H1 (cell line): ENCODE results near the gene OR56A1. TPM values are rescaled to one million over a fixed set of nuclear protein-coding genes. Genes with fewer than 3 reads are reported as not detected.

Experiments used
- BRCA1 ChIP-seq: IDR thresholded peaks from 2 replicates; pipeline ENCODE4 v1.6.1; 2012; ENCODE audit warnings: low read depth, low read length, improper control_type of control experiment
- CHD1 ChIP-seq: IDR thresholded peaks from 2 replicates; pipeline ENCODE4 v1.6.1; 2012; ENCODE audit warnings: low read depth, low read length, improper control_type of control experiment
- HDAC2 ChIP-seq, 2 experiments: fragments of 300-600 bp in 1 of 2; sonication (generic) in 1 of 2; IDR thresholded peaks; 2 replicates each; pipeline ENCODE4 v1.6.1; 2011 to 2012; ENCODE audit warnings: low read depth in 2 of 2, low read length in 2 of 2, mild to moderate bottlenecking in 2 of 2, moderate library complexity in 2 of 2, borderline replicate concordance in 1 of 2, inconsistent platforms in 1 of 2
- KDM4A ChIP-seq: IDR thresholded peaks from one replicate; pipeline ENCODE4 v1.7.1; 2012; ENCODE audit warnings: low read depth, mild to moderate bottlenecking, moderate library complexity, low read length, inconsistent platforms; ENCODE audit not compliant: severe bottlenecking
- KDM5A ChIP-seq: fragments of 200-600 bp; IDR thresholded peaks from 2 replicates; pipeline ENCODE4 v1.7.1; 2012; ENCODE audit warnings: mild to moderate bottlenecking, low read length, inconsistent platforms, mixed read lengths
- MAFK ChIP-seq: IDR thresholded peaks from 2 replicates; pipeline ENCODE4 v1.6.1; 2012; ENCODE audit warnings: low read depth, mild to moderate bottlenecking, improper control_type of control experiment, low read length
- POU5F1 ChIP-seq: IDR thresholded peaks from 2 replicates; pipeline ENCODE4 v1.6.1; 2011; ENCODE audit warnings: low read depth, mild to moderate bottlenecking, low read length, moderate library complexity
- RFX5 ChIP-seq: IDR thresholded peaks from 2 replicates; pipeline ENCODE4 v1.6.1; 2011; ENCODE audit warnings: low read depth, low read length, improper control_type of control experiment, borderline replicate concordance
- RXRA ChIP-seq: IDR thresholded peaks from 2 replicates; pipeline ENCODE4 v1.6.1; 2011; ENCODE audit warnings: low read depth, mild to moderate bottlenecking, low read length, moderate library complexity; ENCODE audit not compliant: insufficient read depth
- SAP30 ChIP-seq: fragments of 300-600 bp; sonication (generic); IDR thresholded peaks from 2 replicates; pipeline ENCODE4 v1.7.1; 2012; ENCODE audit warnings: low read length, moderate library complexity, mild to moderate bottlenecking, inconsistent platforms; ENCODE audit not compliant: insufficient read depth, insufficient replicate concordance
- TEAD4 ChIP-seq: IDR thresholded peaks from 2 replicates; pipeline ENCODE4 v1.6.1; 2012; ENCODE audit warnings: low read depth, low read length, inconsistent platforms, mixed read lengths
- polyA plus RNA-seq, 7 experiments: library from polyadenylated mRNA; depleted of rRNA in 3 of 7; stranded (reverse) in 5 of 7; unstranded in 2 of 7; fragments of >200 nt in 5 of 7; fragments of 200-250 nt in 2 of 7; gene quantifications; 1 replicate in 5 of 7; 2 replicates in 1 of 7; 4 replicates in 1 of 7; pipeline versions ENCODE4 v1.2.1 to v1.2.3, GENCODE V29; 2011 to 2013; ENCODE audit warnings: missing spikeins in 2 of 7, mixed read lengths in 2 of 7
- total RNA-seq: library from RNA; stranded (reverse); fragmentation: NEBNext Ultra II Directional; extraction: Animal tissue kit (Norgen Biotek cat#: 25700); gene quantifications from 2 replicates; pipeline ENCODE4 v1.2.1, GENCODE V29; 2021
- TF ChIP-seq, protein P1 (sequence below): fragments of 300-600 bp; sonication (generic); IDR thresholded peaks from 2 replicates; pipeline ENCODE4 v1.7.1; 2012; ENCODE audit warnings: low read length, moderate library complexity, mild to moderate bottlenecking, inconsistent platforms; ENCODE audit not compliant: insufficient replicate concordance

Gene OR56A1
- total and polyA plus RNA-seq, 2 of the 8 experiments (the other 6 are each of a cell fraction or from before 2014, with no cell fraction given) = 0.02 to 0.09 TPM

DNA sequence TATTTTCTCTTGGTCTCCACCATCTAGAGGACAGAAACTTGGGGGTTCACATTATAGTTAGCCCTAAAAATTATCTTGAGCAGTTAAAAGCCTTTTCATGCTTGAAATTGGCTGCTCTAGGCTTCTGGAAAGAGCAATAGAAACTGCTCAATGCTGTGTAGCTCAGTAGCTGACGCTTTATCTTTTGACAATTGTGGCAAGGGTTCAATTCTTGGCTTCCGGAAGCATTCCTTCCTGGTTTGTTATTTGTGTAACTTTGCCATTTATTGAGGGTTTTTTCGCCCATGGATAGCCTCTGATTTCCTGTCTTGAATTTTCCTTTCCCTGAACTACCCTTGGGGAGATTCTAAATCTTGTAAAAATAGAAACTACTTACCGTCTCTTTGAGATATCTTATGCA, 10.3 kb upstream of the OR56A1 start (continued):
- TF ChIP-seq, protein P1, sequence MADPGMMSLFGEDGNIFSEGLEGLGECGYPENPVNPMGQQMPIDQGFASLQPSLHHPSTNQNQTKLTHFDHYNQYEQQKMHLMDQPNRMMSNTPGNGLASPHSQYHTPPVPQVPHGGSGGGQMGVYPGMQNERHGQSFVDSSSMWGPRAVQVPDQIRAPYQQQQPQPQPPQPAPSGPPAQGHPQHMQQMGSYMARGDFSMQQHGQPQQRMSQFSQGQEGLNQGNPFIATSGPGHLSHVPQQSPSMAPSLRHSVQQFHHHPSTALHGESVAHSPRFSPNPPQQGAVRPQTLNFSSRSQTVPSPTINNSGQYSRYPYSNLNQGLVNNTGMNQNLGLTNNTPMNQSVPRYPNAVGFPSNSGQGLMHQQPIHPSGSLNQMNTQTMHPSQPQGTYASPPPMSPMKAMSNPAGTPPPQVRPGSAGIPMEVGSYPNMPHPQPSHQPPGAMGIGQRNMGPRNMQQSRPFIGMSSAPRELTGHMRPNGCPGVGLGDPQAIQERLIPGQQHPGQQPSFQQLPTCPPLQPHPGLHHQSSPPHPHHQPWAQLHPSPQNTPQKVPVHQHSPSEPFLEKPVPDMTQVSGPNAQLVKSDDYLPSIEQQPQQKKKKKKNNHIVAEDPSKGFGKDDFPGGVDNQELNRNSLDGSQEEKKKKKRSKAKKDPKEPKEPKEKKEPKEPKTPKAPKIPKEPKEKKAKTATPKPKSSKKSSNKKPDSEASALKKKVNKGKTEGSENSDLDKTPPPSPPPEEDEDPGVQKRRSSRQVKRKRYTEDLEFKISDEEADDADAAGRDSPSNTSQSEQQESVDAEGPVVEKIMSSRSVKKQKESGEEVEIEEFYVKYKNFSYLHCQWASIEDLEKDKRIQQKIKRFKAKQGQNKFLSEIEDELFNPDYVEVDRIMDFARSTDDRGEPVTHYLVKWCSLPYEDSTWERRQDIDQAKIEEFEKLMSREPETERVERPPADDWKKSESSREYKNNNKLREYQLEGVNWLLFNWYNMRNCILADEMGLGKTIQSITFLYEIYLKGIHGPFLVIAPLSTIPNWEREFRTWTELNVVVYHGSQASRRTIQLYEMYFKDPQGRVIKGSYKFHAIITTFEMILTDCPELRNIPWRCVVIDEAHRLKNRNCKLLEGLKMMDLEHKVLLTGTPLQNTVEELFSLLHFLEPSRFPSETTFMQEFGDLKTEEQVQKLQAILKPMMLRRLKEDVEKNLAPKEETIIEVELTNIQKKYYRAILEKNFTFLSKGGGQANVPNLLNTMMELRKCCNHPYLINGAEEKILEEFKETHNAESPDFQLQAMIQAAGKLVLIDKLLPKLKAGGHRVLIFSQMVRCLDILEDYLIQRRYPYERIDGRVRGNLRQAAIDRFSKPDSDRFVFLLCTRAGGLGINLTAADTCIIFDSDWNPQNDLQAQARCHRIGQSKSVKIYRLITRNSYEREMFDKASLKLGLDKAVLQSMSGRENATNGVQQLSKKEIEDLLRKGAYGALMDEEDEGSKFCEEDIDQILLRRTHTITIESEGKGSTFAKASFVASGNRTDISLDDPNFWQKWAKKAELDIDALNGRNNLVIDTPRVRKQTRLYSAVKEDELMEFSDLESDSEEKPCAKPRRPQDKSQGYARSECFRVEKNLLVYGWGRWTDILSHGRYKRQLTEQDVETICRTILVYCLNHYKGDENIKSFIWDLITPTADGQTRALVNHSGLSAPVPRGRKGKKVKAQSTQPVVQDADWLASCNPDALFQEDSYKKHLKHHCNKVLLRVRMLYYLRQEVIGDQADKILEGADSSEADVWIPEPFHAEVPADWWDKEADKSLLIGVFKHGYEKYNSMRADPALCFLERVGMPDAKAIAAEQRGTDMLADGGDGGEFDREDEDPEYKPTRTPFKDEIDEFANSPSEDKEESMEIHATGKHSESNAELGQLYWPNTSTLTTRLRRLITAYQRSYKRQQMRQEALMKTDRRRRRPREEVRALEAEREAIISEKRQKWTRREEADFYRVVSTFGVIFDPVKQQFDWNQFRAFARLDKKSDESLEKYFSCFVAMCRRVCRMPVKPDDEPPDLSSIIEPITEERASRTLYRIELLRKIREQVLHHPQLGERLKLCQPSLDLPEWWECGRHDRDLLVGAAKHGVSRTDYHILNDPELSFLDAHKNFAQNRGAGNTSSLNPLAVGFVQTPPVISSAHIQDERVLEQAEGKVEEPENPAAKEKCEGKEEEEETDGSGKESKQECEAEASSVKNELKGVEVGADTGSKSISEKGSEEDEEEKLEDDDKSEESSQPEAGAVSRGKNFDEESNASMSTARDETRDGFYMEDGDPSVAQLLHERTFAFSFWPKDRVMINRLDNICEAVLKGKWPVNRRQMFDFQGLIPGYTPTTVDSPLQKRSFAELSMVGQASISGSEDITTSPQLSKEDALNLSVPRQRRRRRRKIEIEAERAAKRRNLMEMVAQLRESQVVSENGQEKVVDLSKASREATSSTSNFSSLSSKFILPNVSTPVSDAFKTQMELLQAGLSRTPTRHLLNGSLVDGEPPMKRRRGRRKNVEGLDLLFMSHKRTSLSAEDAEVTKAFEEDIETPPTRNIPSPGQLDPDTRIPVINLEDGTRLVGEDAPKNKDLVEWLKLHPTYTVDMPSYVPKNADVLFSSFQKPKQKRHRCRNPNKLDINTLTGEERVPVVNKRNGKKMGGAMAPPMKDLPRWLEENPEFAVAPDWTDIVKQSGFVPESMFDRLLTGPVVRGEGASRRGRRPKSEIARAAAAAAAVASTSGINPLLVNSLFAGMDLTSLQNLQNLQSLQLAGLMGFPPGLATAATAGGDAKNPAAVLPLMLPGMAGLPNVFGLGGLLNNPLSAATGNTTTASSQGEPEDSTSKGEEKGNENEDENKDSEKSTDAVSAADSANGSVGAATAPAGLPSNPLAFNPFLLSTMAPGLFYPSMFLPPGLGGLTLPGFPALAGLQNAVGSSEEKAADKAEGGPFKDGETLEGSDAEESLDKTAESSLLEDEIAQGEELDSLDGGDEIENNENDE = no peak
- TF ChIP-seq RFX5 (no peak), MAFK (no peak), SAP30 (no peak), TEAD4 (no peak), KDM5A (no peak), HDAC2 (IDR thresholded peaks at IDR 0.05; ENCODE audit: borderline replicate concordance in 1 of 2, low read depth in 2 of 2, low read length in 2 of 2) (no peak), CHD1 (no peak), KDM4A (no peak), POU5F1 (no peak), BRCA1 (no peak), RXRA (no peak)
